Measurements from ENCODE around the gene SEM1. TPM values are rescaled to one million over a fixed set of nuclear protein-coding genes. Genes with fewer than 3 reads are reported as not detected.
"Not testable (repeated sequence)": the region's sequence is repeated elsewhere in the genome, so short reads cannot be mapped to it uniquely, and the experiment has no call there.

The SEM1 gene
- polyA plus RNA-seq (2012; ENCODE audit: insufficient read depth, insufficient read length), result 612 TPM

- peak within 1 kb of the TSS; percentile 72 for H3K4me3 ChIP-seq (ENCODE audit: low read length)
- DNase-seq (ENCODE audit: low read depth, low spot score), result peak; percentile 82
Observed at GRCh38 chr7:96709381-96710228, at the start of gene SEM1. Gene SEM1, minus strand, starts transcription at chr7:96709846. Its CDS starts 83 bp downstream, at chr7:96709763.

- DNase-seq (ENCODE audit: low read depth, low spot score); H3K4me3 ChIP-seq (ENCODE audit: low read length): not testable (repeated sequence)
Observed at GRCh38 chr7:96757880-96758279, 48.2 kb upstream of the SEM1 start.

GRCh38 chr7:96747418-96747940 lies 37.8 kb upstream of the SEM1 start:
- H3K4me3 ChIP-seq (ENCODE audit: low read length), result no peak overlapping the region
- DNase-seq (ENCODE audit: low read depth, low spot score), result no peak

- H3K4me3 ChIP-seq (ENCODE audit: low read length), result no peak overlapping the region
- no peak for DNase-seq (ENCODE audit: low read depth, low spot score)
Observed at GRCh38 chr7:96740130-96740529, 30.5 kb upstream of the SEM1 start.

GRCh38 chr7:96739609-96740008 lies 30.0 kb upstream of the SEM1 start:
- no peak overlapping the region for H3K4me3 ChIP-seq (ENCODE audit: low read length)
- no peak for DNase-seq (ENCODE audit: low read depth, low spot score)

- DNase-seq (ENCODE audit: low read depth, low spot score), result no peak
- no peak overlapping the region for H3K4me3 ChIP-seq (ENCODE audit: low read length)
Observed at GRCh38 chr7:96739167-96739566, 29.5 kb upstream of the SEM1 start.

- H3K4me3 ChIP-seq (ENCODE audit: low read length), result no peak overlapping the region
- no peak for DNase-seq (ENCODE audit: low read depth, low spot score)
Observed at GRCh38 chr7:96738705-96739104, 29.1 kb upstream of the SEM1 start.

- no peak overlapping the region for H3K4me3 ChIP-seq (ENCODE audit: low read length)
- no peak for DNase-seq (ENCODE audit: low read depth, low spot score)
Observed at GRCh38 chr7:96737545-96738050, 28.0 kb upstream of the SEM1 start.

- no peak for DNase-seq (ENCODE audit: low read depth, low spot score)
- H3K4me3 ChIP-seq (ENCODE audit: low read length), result no peak overlapping the region
Observed at GRCh38 chr7:96734343-96734742, 24.7 kb upstream of the SEM1 start.

- no peak overlapping the region for H3K4me3 ChIP-seq (ENCODE audit: low read length)
- DNase-seq (ENCODE audit: low read depth, low spot score), result no peak
Observed at GRCh38 chr7:96729820-96730219, 20.2 kb upstream of the SEM1 start.

GRCh38 chr7:96728139-96728538 lies 18.5 kb upstream of the SEM1 start:
- no peak for DNase-seq (ENCODE audit: low read depth, low spot score)
- no peak overlapping the region for H3K4me3 ChIP-seq (ENCODE audit: low read length)

- no peak for DNase-seq (ENCODE audit: low read depth, low spot score)
Observed at GRCh38 chr7:96727534-96728088, 18.0 kb upstream of the SEM1 start.

GRCh38 chr7:96723622-96724021 lies 14.0 kb upstream of the SEM1 start:
- DNase-seq (ENCODE audit: low read depth, low spot score), result no peak
- no peak overlapping the region for H3K4me3 ChIP-seq (ENCODE audit: low read length)

More at GRCh38 chr7:96727534-96728088, 18.0 kb upstream of the SEM1 start:
- H3K4me3 ChIP-seq (ENCODE audit: low read length), result no peak overlapping the region

- not testable (repeated sequence) for H3K4me3 ChIP-seq (ENCODE audit: low read length); DNase-seq (ENCODE audit: low read depth, low spot score)
Observed at GRCh38 chr7:96722928-96723327, 13.3 kb upstream of the SEM1 start.

- H3K4me3 ChIP-seq (ENCODE audit: low read length), result no peak overlapping the region
- no peak for DNase-seq (ENCODE audit: low read depth, low spot score)
Observed at GRCh38 chr7:96720843-96721242, 11.2 kb upstream of the SEM1 start.

- no peak for DNase-seq (ENCODE audit: low read depth, low spot score)
Observed at GRCh38 chr7:96719164-96719563, 9.5 kb upstream of the SEM1 start.

GRCh38 chr7:96718107-96719003 lies 8.7 kb upstream of the SEM1 start:
- H3K4me3 ChIP-seq (ENCODE audit: low read length), result no peak overlapping the region
- no peak for DNase-seq (ENCODE audit: low read depth, low spot score)

More at GRCh38 chr7:96719164-96719563, 9.5 kb upstream of the SEM1 start:
- H3K4me3 ChIP-seq (ENCODE audit: low read length), result no peak overlapping the region

- no peak overlapping the region for H3K4me3 ChIP-seq (ENCODE audit: low read length)
- DNase-seq (ENCODE audit: low read depth, low spot score), result no peak
Observed at GRCh38 chr7:96713037-96713436, 3.4 kb upstream of the SEM1 start.

GRCh38 chr7:96710544-96710943 lies 898 bp upstream of the SEM1 start:
- DNase-seq (ENCODE audit: low read depth, low spot score), result no peak
- no peak overlapping the region for H3K4me3 ChIP-seq (ENCODE audit: low read length)
